Esophagus squamous epithelium (tissue), 5 donors: ENCODE measurements around the gene ZNF267. TPM values are rescaled to one million over a fixed set of nuclear protein-coding genes. Genes with fewer than 3 reads are reported as not detected.

Experiments
- DNase-seq: peaks from one replicate; lab custom pipeline; 2025; lab: John Stamatoyannopoulos, UW
- H3K27ac ChIP-seq, 4 donors: fragments of 200-600 bp; sonication (generic); one replicate each; pipeline ENCODE4 v1.5.1; 2016 to 2019; ENCODE audit warnings: mild to moderate bottlenecking in 1 of 4
- H3K27me3 ChIP-seq, 4 donors: fragments of 200-600 bp; sonication (generic); 1 replicate in 3 of 4; 2 replicates in 1 of 4; pipeline versions ENCODE4 v1.5.1 to v1.6.0; 2017 to 2021; ENCODE audit warnings: antibody characterized with exemption in 1 of 4
- H3K36me3 ChIP-seq, 3 donors: fragments of 200-600 bp; sonication (generic); one replicate each; pipeline ENCODE4 v1.5.1; 2016 to 2019
- H3K4me1 ChIP-seq, 3 donors: fragments of 200-600 bp; sonication (generic); one replicate each; pipeline ENCODE4 v1.5.1; 2017 to 2019
- H3K4me3 ChIP-seq, 4 donors: fragments of 200-600 bp; sonication (generic); 1 replicate in 3 of 4; 2 replicates in 1 of 4; pipeline ENCODE4 v1.5.1; 2016 to 2019; ENCODE audit warnings: mild to moderate bottlenecking in 2 of 4, moderate library complexity in 1 of 4
- H3K9me3 ChIP-seq, 3 donors: fragments of 200-600 bp; sonication (generic); one replicate each; pipeline ENCODE4 v1.5.1; 2016 to 2019
- CTCF ChIP-seq, 6 experiments: fragments of 450-650 bp in 4 of 6; fragments of 200-600 bp in 2 of 6; sonication (generic) in 2 of 6; IDR thresholded peaks; one replicate each; pipeline ENCODE4 v1.5.1; 2016 to 2019; ENCODE audit warnings: antibody characterized with exemption in 6 of 6, mild to moderate bottlenecking in 4 of 6, moderate library complexity in 4 of 6
- POLR2A ChIP-seq, 4 donors: fragments of 450-650 bp; IDR thresholded peaks; one replicate each; pipeline ENCODE4 v1.6.1; 2017; ENCODE audit warnings: antibody characterized with exemption in 4 of 4, mild to moderate bottlenecking in 4 of 4, moderate library complexity in 3 of 4
- WGBS, 2 donors: methylation state at CpG; one replicate each; pipeline ENCODE4 v1.1.5; 2018; 5-methylcytosine and 5-hydroxymethylcytosine counted together
- intact Hi-C: fragments of 100-400 bp; cut with DNase I; formaldehyde crosslinking; loops from one replicate; pipeline ENCODE4 v1.15.0; 2022
- total RNA-seq, 4 donors: library from RNA; depleted of rRNA; stranded (reverse); fragments of >200 nt; gene quantifications; one replicate each; pipeline ENCODE4 v1.1.0, GENCODE V29; 2016
- donor health status: DM: yes; HTN: yes; CAD: no.

ZNF267 gene
- total RNA-seq, 4 donors from 2014 or later = 9.9 to 14.7 (median 12.4) TPM

GRCh38 chr16:31875112-31875803 lies 1.7 kb downstream of the ZNF267 start:
- Histone ChIP-seq H3K27me3 (no peaks in the 10 kb centered on the region), H3K9me3 (no peaks in the 10 kb centered on the region), H3K4me3 (peak overlapping the region; percentile 77 to 100 (median 92)), H3K4me1 (peaks cover 28 to 66% (median 47%) of the 10 kb centered on the region in 3 donors), H3K27ac (peak overlapping the region; percentile 53 to 99 (median 98)), H3K36me3 (peaks cover 0 to 13% (median 6%) of the 10 kb centered on the region in 3 donors)
- intact Hi-C loops = no loop called here
- TF ChIP-seq CTCF (IDR thresholded peaks at IDR 0.05) (no peak), POLR2A (IDR thresholded peaks at IDR 0.05) (no peak)
- DNase-seq = no peak
- WGBS, 2 donors = 51 to 54% methylated on average over 3 to 4 of the region's 5 CpGs

DNA sequence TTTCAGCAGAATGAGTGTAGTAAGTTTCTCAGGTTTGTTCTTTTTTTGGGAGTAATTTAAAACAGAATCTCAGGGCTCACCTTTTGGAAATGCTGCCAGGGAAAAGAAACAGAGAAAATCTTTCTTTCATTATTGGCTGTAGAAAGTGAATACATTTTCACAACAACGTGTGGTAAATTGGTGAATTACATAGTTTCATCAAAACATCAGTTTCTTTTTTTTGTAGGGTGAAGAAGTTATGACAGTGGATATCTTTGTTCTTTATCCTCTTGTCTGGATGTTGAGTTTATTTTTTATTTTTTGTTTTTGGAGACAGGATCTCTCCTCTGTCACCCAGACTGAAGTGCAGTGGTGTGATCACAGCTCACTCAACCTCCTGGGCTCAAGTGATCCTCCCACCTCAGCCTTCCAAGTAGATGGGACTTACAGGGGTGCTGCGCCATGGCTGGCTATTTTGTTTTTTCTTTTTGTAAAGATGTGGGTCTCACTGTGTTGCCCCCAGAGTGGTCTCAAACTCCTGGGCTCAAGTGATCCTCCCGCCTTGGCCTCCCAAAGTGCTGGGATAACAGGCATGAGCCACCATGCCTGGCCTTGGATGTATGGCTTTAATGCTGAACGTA lies 2.4 kb downstream of the ZNF267 start:
- DNase-seq = no peak
- Histone ChIP-seq H3K9me3 (no peaks in the 10 kb centered on the region), H3K27me3 (no peaks in the 10 kb centered on the region), H3K4me3 (no peak overlapping the region), H3K4me1 (peaks cover 28 to 74% (median 54%) of the 10 kb centered on the region in 3 donors), H3K27ac (peak overlapping the region in 2 of 4 donors; percentile 98), H3K36me3 (peaks cover 0 to 14% (median 6%) of the 10 kb centered on the region in 3 donors)
- 63 to 79% methylated on average over 4 of the region's 4 CpGs for WGBS, 2 donors
- intact Hi-C loops = no loop called here
- no peak for TF ChIP-seq POLR2A (IDR thresholded peaks at IDR 0.05)
- peak in 1 of 6 experiments; percentile 5 for TF ChIP-seq CTCF (IDR thresholded peaks at IDR 0.05)

- peak overlapping the region in 1 of 4 donors; percentile 22 for H3K4me3 ChIP-seq
- WGBS, 2 donors = 10 to 17% methylated on average over 5 of the region's 5 CpGs
- H3K27me3 ChIP-seq = no peaks in the 10 kb centered on the region
- intact Hi-C loops = no loop called here
- no peak for TF ChIP-seq CTCF (IDR thresholded peaks at IDR 0.05)
- no peak for TF ChIP-seq POLR2A (IDR thresholded peaks at IDR 0.05)
- H3K9me3 ChIP-seq = no peaks in the 10 kb centered on the region
- DNase-seq = no peak
- peak overlapping the region; percentile 50 to 98 (median 92) for H3K27ac ChIP-seq
- H3K4me1 ChIP-seq = peaks cover 28 to 82% (median 55%) of the 10 kb centered on the region in 3 donors
- H3K36me3 ChIP-seq = peaks cover 0 to 17% (median 6%) of the 10 kb centered on the region in 3 donors
Measured at GRCh38 chr16:31876951-31877828, 3.6 kb downstream of the ZNF267 start.

DNA sequence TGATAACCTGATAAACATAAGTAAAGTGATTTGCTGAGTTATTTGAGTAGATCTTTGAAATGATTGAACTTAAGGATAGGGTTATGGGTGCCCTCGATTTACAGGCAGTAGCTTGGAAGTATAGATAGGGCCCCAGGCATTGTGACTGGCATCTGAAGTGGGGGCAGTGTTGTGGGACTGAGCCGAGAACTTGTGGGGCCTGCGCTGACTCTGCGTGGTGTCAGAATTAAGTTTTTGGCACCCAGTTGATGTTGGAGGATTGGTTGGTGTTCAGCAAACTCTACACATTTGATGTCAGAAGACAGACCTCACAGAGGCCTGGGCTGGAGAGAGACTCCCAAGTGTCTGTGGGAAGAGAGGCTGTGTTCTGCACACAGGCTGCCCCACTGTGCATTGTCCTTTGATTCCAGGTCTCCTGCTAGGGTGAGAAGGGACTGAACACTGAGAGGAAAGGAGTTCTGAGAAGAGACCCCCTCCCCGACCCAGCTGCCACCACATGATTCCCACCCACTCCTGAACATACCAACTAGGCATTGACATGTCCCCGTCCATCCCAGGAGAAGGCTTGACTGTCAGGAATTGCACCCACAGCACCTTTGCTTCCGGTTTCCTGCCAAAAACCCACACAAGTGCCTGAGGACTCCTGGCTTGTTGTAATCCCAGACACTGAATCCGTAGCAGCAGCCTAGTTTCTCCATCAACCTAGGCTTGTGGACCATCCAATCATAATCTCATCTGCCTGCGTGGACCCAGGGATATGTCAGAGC lies 4.5 kb downstream of the ZNF267 start:
- H3K27me3 ChIP-seq = no peaks in the 10 kb centered on the region
- intact Hi-C loops = no loop called here
- DNase-seq = no peak
- TF ChIP-seq CTCF (IDR thresholded peaks at IDR 0.05) = no peak
- TF ChIP-seq POLR2A (IDR thresholded peaks at IDR 0.05) = no peak
- no peak overlapping the region for H3K4me3 ChIP-seq
- H3K9me3 ChIP-seq = no peaks in the 10 kb centered on the region
- WGBS, 2 donors = 73 to 81% methylated on average over 8 to 9 of the region's 9 CpGs
- peak overlapping the region; percentile 50 to 98 (median 92) for H3K27ac ChIP-seq
- H3K4me1 ChIP-seq = peaks cover 27 to 84% (median 55%) of the 10 kb centered on the region in 3 donors
- H3K36me3 ChIP-seq = peaks cover 0 to 26% (median 6%) of the 10 kb centered on the region in 3 donors
